Loucy (cell line): ENCODE data around the gene CDYL.

Source experiments
- H2AFZ ChIP-seq: fragments of 200-600 bp; sonication (generic); 2 replicates; pipeline ENCODE4 v1.6.0; 2016; ENCODE audit warnings: antibody characterized with exemption, mild to moderate bottlenecking, low read length, moderate library complexity
- H3F3A ChIP-seq: fragments of 200-600 bp; 2 replicates; pipeline ENCODE4 v1.6.0; 2016; ENCODE audit warnings: antibody characterized with exemption, low read depth, mild to moderate bottlenecking
- H3K27me3 ChIP-seq: fragments of 200-600 bp; sonication (generic); 2 replicates; pipeline ENCODE4 v1.6.1; 2014; ENCODE audit warnings: low read length, mild to moderate bottlenecking; ENCODE audit not compliant: insufficient read depth, poor library complexity, severe bottlenecking
- H3K36me3 ChIP-seq: fragments of 200-600 bp; sonication (generic); 2 replicates; pipeline ENCODE4 v1.6.1; 2016; ENCODE audit warnings: low read length; ENCODE audit not compliant: insufficient read depth
- H3K4me1 ChIP-seq: fragments of 200-600 bp; sonication (generic); 2 replicates; pipeline ENCODE4 v1.5.1; 2014; ENCODE audit warnings: low read length, mild to moderate bottlenecking; ENCODE audit not compliant: insufficient read depth, poor library complexity, severe bottlenecking
- H3K4me2 ChIP-seq: fragments of 200-600 bp; sonication (generic); 2 replicates; pipeline ENCODE4 v1.6.0; 2014; ENCODE audit warnings: antibody characterized with exemption, low read length, low read depth, mild to moderate bottlenecking; ENCODE audit not compliant: poor library complexity, severe bottlenecking
- H3K4me3 ChIP-seq: fragments of 200-600 bp; sonication (generic); 2 replicates; pipeline ENCODE4 v1.5.1; 2014; ENCODE audit warnings: low read length, mild to moderate bottlenecking, mixed read lengths; ENCODE audit not compliant: poor library complexity, severe bottlenecking
- H3K79me2 ChIP-seq: fragments of 200-600 bp; sonication (generic); 2 replicates; pipeline ENCODE4 v1.6.1; 2014; ENCODE audit warnings: low read length; ENCODE audit not compliant: insufficient read depth
- H3K9ac ChIP-seq: fragments of 200-600 bp; sonication (generic); 2 replicates; pipeline ENCODE4 v1.6.0; 2014; ENCODE audit warnings: mild to moderate bottlenecking, low read depth, low read length, moderate library complexity; ENCODE audit not compliant: poor library complexity, severe bottlenecking
- H3K9me2 ChIP-seq: fragments of 200-600 bp; sonication (generic); replicated peaks from 2 replicates; pipeline ENCODE4 v1.6.1; 2016; ENCODE audit warnings: low read depth, low read length, mixed read lengths
- H3K9me3 ChIP-seq: fragments of 200-600 bp; sonication (generic); 2 replicates; pipeline ENCODE4 v1.6.1; 2014; ENCODE audit warnings: mild to moderate bottlenecking, antibody characterized with exemption, low read length, low read depth; ENCODE audit not compliant: insufficient read depth
- H4K20me1 ChIP-seq: fragments of 200-600 bp; sonication (generic); 2 replicates; pipeline ENCODE4 v1.6.0; 2014; ENCODE audit warnings: antibody characterized with exemption, low read length, mild to moderate bottlenecking; ENCODE audit not compliant: insufficient read depth, poor library complexity, severe bottlenecking
- CTCF ChIP-seq: fragments of 200-600 bp; sonication (generic); conservative IDR thresholded peaks from 2 replicates; pipeline ENCODE4 v1.5.1; 2014; ENCODE audit warnings: mild to moderate bottlenecking, antibody characterized with exemption, low read length
- EZH2phosphoT487 ChIP-seq: fragments of 200-600 bp; IDR thresholded peaks from 2 replicates; pipeline ENCODE4 v1.6.1; 2018; ENCODE audit warnings: antibody characterized with exemption, mild to moderate bottlenecking, moderate library complexity, borderline replicate concordance

CDYL gene

GRCh38 chr6:4961322-4962168, 185.3 kb downstream of the CDYL start:
- Histone ChIP-seq H3K79me2 (no peaks in the 10 kb centered on the region), H3K36me3 (no peaks in the 10 kb centered on the region; the same call in 1 of the 2 replicates), H3F3A (no peaks in the 10 kb centered on the region), H3K9ac (no peak overlapping the region), H3K4me3 (no peak overlapping the region), H3K9me2 (no peaks in the 10 kb centered on the region), H2AFZ (no peak overlapping the region), H3K4me1 (no peaks in the 10 kb centered on the region), H3K9me3 (no peaks in the 10 kb centered on the region), H4K20me1 (no peaks in the 10 kb centered on the region), H3K4me2 (no peak overlapping the region), H3K27me3 (no peaks in the 10 kb centered on the region)
- TF ChIP-seq EZH2phosphoT487: no peak
- TF ChIP-seq CTCF: no peak

GRCh38 chr6:4962905-4963304, 186.7 kb downstream of the CDYL start:
- Histone ChIP-seq H3K4me1 (no peaks in the 10 kb centered on the region), H3K36me3 (no peaks in the 10 kb centered on the region), H3K27me3 (no peaks in the 10 kb centered on the region), H3K4me2 (no peak overlapping the region), H4K20me1 (no peaks in the 10 kb centered on the region), H3K9ac (no peak overlapping the region), H3K79me2 (no peaks in the 10 kb centered on the region), H3K9me3 (no peaks in the 10 kb centered on the region), H3F3A (no peaks in the 10 kb centered on the region), H2AFZ (no peak overlapping the region), H3K9me2 (no peaks in the 10 kb centered on the region), H3K4me3 (no peak overlapping the region)
- TF ChIP-seq EZH2phosphoT487 (no peak), CTCF (no peak)

- Histone ChIP-seq H4K20me1 (no peaks in the 10 kb centered on the region), H3K4me3 (no peak overlapping the region), H3K36me3 (no peaks in the 10 kb centered on the region), H3K9ac (no peak overlapping the region), H3K9me3 (no peaks in the 10 kb centered on the region), H3K9me2 (no peaks in the 10 kb centered on the region), H3K27me3 (no peaks in the 10 kb centered on the region), H3K4me2 (no peak overlapping the region), H3K4me1 (no peaks in the 10 kb centered on the region), H3F3A (no peaks in the 10 kb centered on the region), H2AFZ (no peak overlapping the region), H3K79me2 (no peaks in the 10 kb centered on the region)
- TF ChIP-seq CTCF (no peak), EZH2phosphoT487 (no peak)
Observed at GRCh38 chr6:4964675-4965561, 188.7 kb downstream of the CDYL start.
